Mesenchymal stem cell (in vitro differentiated cells and primary cell): Measurements from ENCODE around the gene IKBKG.
"Not testable (repeated sequence)": the region's sequence is repeated elsewhere in the genome, so short reads cannot be mapped to it uniquely, and the experiment has no call there.

Source experiments
- DNase-seq: peaks from one replicate; pipeline ENCODE4 v3.0.0-alpha.2; 2013
- H2AFZ ChIP-seq: one replicate; pipeline ENCODE4 v1.6.1; 2013; ENCODE audit warnings: low read depth, mild to moderate bottlenecking, control low read depth, inconsistent platforms, low read length, moderate library complexity
- H2AK5ac ChIP-seq: 2 replicates; pipeline ENCODE4 v1.6.1; 2013; ENCODE audit warnings: low read length, moderate library complexity, mild to moderate bottlenecking, inconsistent platforms; ENCODE audit not compliant: severe bottlenecking
- H2BK120ac ChIP-seq: one replicate; pipeline ENCODE4 v1.6.1; 2013; ENCODE audit warnings: low read depth, mild to moderate bottlenecking, inconsistent platforms, low read length, moderate library complexity
- H2BK12ac ChIP-seq, 2 experiments: one replicate each; pipeline ENCODE4 v1.6.1; 2013; ENCODE audit warnings: inconsistent platforms in 2 of 2, low read length in 2 of 2, mild to moderate bottlenecking in 2 of 2, moderate library complexity in 2 of 2, control low read depth in 1 of 2
- H2BK15ac ChIP-seq: one replicate; pipeline ENCODE4 v1.6.1; 2013; ENCODE audit warnings: mild to moderate bottlenecking, low read depth, inconsistent platforms; ENCODE audit not compliant: poor library complexity, severe bottlenecking
- H2BK5ac ChIP-seq: 2 replicates; pipeline ENCODE4 v1.6.1; 2013; ENCODE audit warnings: low read depth, mild to moderate bottlenecking, low read length, control low read depth, inconsistent platforms; ENCODE audit not compliant: poor library complexity, severe bottlenecking
- H3K14ac ChIP-seq, 2 experiments: one replicate each; pipeline ENCODE4 v1.6.1; 2013; ENCODE audit warnings: inconsistent platforms in 2 of 2, low read length in 2 of 2, control low read depth in 1 of 2, mild to moderate bottlenecking in 1 of 2, moderate library complexity in 1 of 2
- H3K18ac ChIP-seq, 2 experiments: one replicate each; pipeline ENCODE4 v1.6.1; 2013; ENCODE audit warnings: inconsistent platforms in 2 of 2, low read length in 2 of 2, control low read depth in 1 of 2, low read depth in 1 of 2, mild to moderate bottlenecking in 1 of 2
- H3K23ac ChIP-seq, 2 experiments: one replicate each; pipeline ENCODE4 v1.6.1; 2013; ENCODE audit warnings: inconsistent platforms in 2 of 2, low read length in 2 of 2, mild to moderate bottlenecking in 2 of 2, moderate library complexity in 2 of 2, control low read depth in 1 of 2
- H3K27ac ChIP-seq: 2 replicates; pipeline ENCODE4 v1.5.1; 2013; ENCODE audit warnings: mild to moderate bottlenecking, moderate library complexity, low read length, control low read depth, inconsistent platforms; ENCODE audit not compliant: poor library complexity, severe bottlenecking
- H3K27me3 ChIP-seq, 2 experiments: 2 replicates each; pipeline versions ENCODE4 v1.6.1 to v1.7.0; 2013; ENCODE audit warnings: low read length in 2 of 2, mild to moderate bottlenecking in 2 of 2, moderate library complexity in 2 of 2, control low read depth in 1 of 2, inconsistent platforms in 1 of 2; ENCODE audit not compliant: control insufficient read depth in 1 of 2, insufficient read depth in 1 of 2
- H3K36me3 ChIP-seq, 2 experiments: 2 replicates each; pipeline versions ENCODE4 v1.6.1 to v1.7.0; 2013; ENCODE audit warnings: low read length in 2 of 2, control low read depth in 1 of 2, inconsistent platforms in 1 of 2, low read depth in 1 of 2, mild to moderate bottlenecking in 1 of 2; ENCODE audit not compliant: insufficient read depth in 2 of 2, control insufficient read depth in 1 of 2
- H3K4ac ChIP-seq, 2 experiments: one replicate each; pipeline ENCODE4 v1.6.1; 2013; ENCODE audit warnings: inconsistent platforms in 2 of 2, low read length in 2 of 2, mild to moderate bottlenecking in 2 of 2, moderate library complexity in 2 of 2, control low read depth in 1 of 2, low read depth in 1 of 2
- H3K4me1 ChIP-seq: 2 replicates; pipeline ENCODE4 v1.6.1; 2013; ENCODE audit warnings: low read depth, low read length, control low read depth; ENCODE audit not compliant: control insufficient read depth, insufficient read depth
- H3K4me2 ChIP-seq: 2 replicates; pipeline ENCODE4 v1.6.1; 2013; ENCODE audit warnings: low read length, mild to moderate bottlenecking, inconsistent platforms; ENCODE audit not compliant: poor library complexity, severe bottlenecking
- H3K4me3 ChIP-seq, 2 experiments: 2 replicates each; pipeline versions ENCODE4 v1.5.1 to v1.7.0; 2013; ENCODE audit warnings: low read length in 2 of 2, mild to moderate bottlenecking in 2 of 2, control low read depth in 1 of 2, low read depth in 1 of 2; ENCODE audit not compliant: insufficient read depth in 1 of 2
- H3K79me1 ChIP-seq: replicated peaks from 2 replicates; pipeline ENCODE4 v1.6.1; 2013; ENCODE audit warnings: mild to moderate bottlenecking, control low read depth, low read length, inconsistent platforms; ENCODE audit not compliant: poor library complexity, severe bottlenecking
- H3K9ac ChIP-seq: 2 replicates; pipeline ENCODE4 v1.7.0; 2013; ENCODE audit warnings: mild to moderate bottlenecking, low read length, moderate library complexity
- H3K9me3 ChIP-seq: 2 replicates; pipeline ENCODE4 v1.7.0; 2013; ENCODE audit warnings: mild to moderate bottlenecking, low read length; ENCODE audit not compliant: control insufficient read depth
- H4K8ac ChIP-seq: one replicate; pipeline ENCODE4 v1.6.1; 2013; ENCODE audit warnings: inconsistent platforms, mild to moderate bottlenecking, low read length, moderate library complexity
- H4K91ac ChIP-seq: one replicate; pipeline ENCODE4 v1.6.1; 2013; ENCODE audit warnings: mild to moderate bottlenecking, low read length, inconsistent platforms
- WGBS: methylation state at CpG from one replicate; pipeline ENCODE4 v1.1.7; 2013; ENCODE audit warnings: mixed read lengths; 5-methylcytosine and 5-hydroxymethylcytosine counted together

The IKBKG gene

GRCh38 chrX:154603438-154604430, 56.3 kb downstream of the IKBKG start:
- Histone ChIP-seq H3K27me3 (peaks cover 0 to 35% of the 10 kb centered on the region in 2 experiments), H2BK120ac (no peak overlapping the region), H2AFZ (no peak overlapping the region), H3K27ac (peak overlapping the region; percentile 45), H3K9me3 (peaks cover 6% of the 10 kb centered on the region), H3K9ac (no peak overlapping the region), H4K8ac (no peak overlapping the region), H2BK15ac (no peak overlapping the region), H3K4ac (no peak overlapping the region), H2BK5ac (no peak overlapping the region), H2AK5ac (peak overlapping the region; percentile 96), H3K14ac (no peak overlapping the region), H3K4me3 (no peak overlapping the region), H3K36me3 (no peaks in the 10 kb centered on the region), H3K4me2 (no peak overlapping the region), H3K23ac (no peak overlapping the region), H3K4me1 (peaks cover 20% of the 10 kb centered on the region), H4K91ac (no peak overlapping the region), H3K18ac (peak overlapping the region in 1 of 2 experiments; percentile 9), H3K79me1 (no peaks in the 10 kb centered on the region), H2BK12ac (no peak overlapping the region)
- 80% methylated on average over 12 of the region's 13 CpGs for WGBS
- peak; percentile 45 for DNase-seq

- H3K4me3 ChIP-seq, result no peak overlapping the region
- no peak overlapping the region for H2AK5ac ChIP-seq
- no peak overlapping the region for H3K9ac ChIP-seq
- no peaks in the 10 kb centered on the region for H3K36me3 ChIP-seq
- H3K23ac ChIP-seq, result no peak overlapping the region
- H3K9me3 ChIP-seq, result peaks cover 6% of the 10 kb centered on the region
- H3K79me1 ChIP-seq, result no peaks in the 10 kb centered on the region
- no peak overlapping the region for H2BK15ac ChIP-seq
- no peak overlapping the region for H4K91ac ChIP-seq
- H2AFZ ChIP-seq, result no peak overlapping the region
- no peak overlapping the region for H2BK120ac ChIP-seq
- no peak overlapping the region for H3K18ac ChIP-seq
- no peak overlapping the region for H2BK12ac ChIP-seq
- 97% methylated on average over 5 of the region's 6 CpGs for WGBS
- DNase-seq, result no peak
- H3K4ac ChIP-seq, result no peak overlapping the region
- H3K4me2 ChIP-seq, result no peak overlapping the region
- H3K27ac ChIP-seq, result no peak overlapping the region
- H2BK5ac ChIP-seq, result no peak overlapping the region
- peaks cover 14% of the 10 kb centered on the region for H3K4me1 ChIP-seq
- peaks cover 0 to 27% of the 10 kb centered on the region in 2 experiments for H3K27me3 ChIP-seq
- H3K14ac ChIP-seq, result no peak overlapping the region
- no peak overlapping the region for H4K8ac ChIP-seq
Measured at GRCh38 chrX:154605566-154605965, 58.1 kb downstream of the IKBKG start.

- Histone ChIP-seq H2AFZ (no peak overlapping the region), H4K8ac (no peak overlapping the region), H3K23ac (no peak overlapping the region), H3K79me1 (no peaks in the 10 kb centered on the region), H3K9me3 (peaks cover 6% of the 10 kb centered on the region), H2AK5ac (no peak overlapping the region), H3K14ac (no peak overlapping the region), H2BK12ac (no peak overlapping the region), H3K36me3 (no peaks in the 10 kb centered on the region), H2BK120ac (no peak overlapping the region), H3K4me1 (peaks cover 7% of the 10 kb centered on the region), H2BK15ac (no peak overlapping the region), H4K91ac (no peak overlapping the region), H3K4me3 (no peak overlapping the region), H3K27me3 (peaks cover 0 to 27% of the 10 kb centered on the region in 2 experiments), H3K4me2 (no peak overlapping the region), H3K27ac (no peak overlapping the region), H2BK5ac (no peak overlapping the region), H3K9ac (no peak overlapping the region), H3K18ac (no peak overlapping the region), H3K4ac (no peak overlapping the region)
- DNase-seq, result no peak
- WGBS, result 78% methylated on average over 5 of the region's 6 CpGs
Measured at GRCh38 chrX:154607370-154607769, 60.0 kb downstream of the IKBKG start.

GRCh38 chrX:154607976-154608375, 60.6 kb downstream of the IKBKG start:
- WGBS, result 96% methylated on average over 4 of the region's 11 CpGs

More at GRCh38 chrX:154607976-154608375, 60.6 kb downstream of the IKBKG start:
- not testable (repeated sequence) for H2BK5ac ChIP-seq, H3K4me1 ChIP-seq, H2AK5ac ChIP-seq, H2BK120ac ChIP-seq, H3K14ac ChIP-seq, H3K4me2 ChIP-seq, H3K23ac ChIP-seq, H2BK12ac ChIP-seq, H4K91ac ChIP-seq, H3K4ac ChIP-seq, DNase-seq, H3K18ac ChIP-seq, H3K9ac ChIP-seq, H4K8ac ChIP-seq, H2BK15ac ChIP-seq, H3K79me1 ChIP-seq, H3K36me3 ChIP-seq, H3K27ac ChIP-seq, H3K9me3 ChIP-seq, H3K4me3 ChIP-seq, H2AFZ ChIP-seq
- H3K27me3 ChIP-seq, result peaks cover 0 to 27% of the 10 kb centered on the region in 2 experiments
